OCI-LY7 (cell line): Measurements from ENCODE around the gene KBTBD12.

Experiments used
- EZH2phosphoT487 ChIP-seq: fragments of 200-600 bp; sonication (generic); IDR thresholded peaks from 2 replicates; pipeline ENCODE4 v1.6.1; 2018; ENCODE audit warnings: low read depth, borderline replicate concordance, mild to moderate bottlenecking, mixed run types, antibody characterized with exemption, low read length, moderate library complexity, mixed read lengths
- TF ChIP-seq, protein P1 (sequence below): fragments of 200-600 bp; sonication (generic); conservative IDR thresholded peaks from 2 replicates; pipeline ENCODE4 v1.5.1; 2014; ENCODE audit warnings: mild to moderate bottlenecking, antibody characterized with exemption, low read length, moderate library complexity, mixed read lengths

DNA sequence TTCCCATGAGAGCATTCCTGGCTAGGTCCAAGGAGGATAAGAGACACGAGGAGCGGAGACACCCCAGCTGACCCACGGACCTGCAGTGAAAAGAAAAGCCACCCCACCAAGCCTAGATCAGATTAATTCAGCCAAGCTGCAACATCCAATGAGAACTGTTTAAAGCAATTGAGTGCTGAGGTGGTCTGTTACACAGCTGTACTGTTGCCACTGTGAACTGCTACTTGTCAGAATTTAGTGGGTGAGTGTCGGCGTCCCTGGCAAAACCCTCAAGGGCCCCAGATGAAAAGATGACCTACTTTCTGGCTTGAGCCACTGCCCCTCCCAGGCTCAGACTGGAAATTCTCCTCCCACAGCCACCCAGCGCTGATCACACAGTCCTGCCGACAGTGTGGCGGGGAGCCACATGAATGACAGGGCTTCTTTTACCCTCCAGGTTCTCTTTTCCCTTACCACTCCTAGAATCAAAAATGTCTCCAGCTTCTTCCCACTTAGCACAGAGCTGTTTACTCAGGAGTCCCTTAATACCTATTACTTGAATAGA, 26.4 kb upstream of the KBTBD12 start:
- TF ChIP-seq, protein P1, sequence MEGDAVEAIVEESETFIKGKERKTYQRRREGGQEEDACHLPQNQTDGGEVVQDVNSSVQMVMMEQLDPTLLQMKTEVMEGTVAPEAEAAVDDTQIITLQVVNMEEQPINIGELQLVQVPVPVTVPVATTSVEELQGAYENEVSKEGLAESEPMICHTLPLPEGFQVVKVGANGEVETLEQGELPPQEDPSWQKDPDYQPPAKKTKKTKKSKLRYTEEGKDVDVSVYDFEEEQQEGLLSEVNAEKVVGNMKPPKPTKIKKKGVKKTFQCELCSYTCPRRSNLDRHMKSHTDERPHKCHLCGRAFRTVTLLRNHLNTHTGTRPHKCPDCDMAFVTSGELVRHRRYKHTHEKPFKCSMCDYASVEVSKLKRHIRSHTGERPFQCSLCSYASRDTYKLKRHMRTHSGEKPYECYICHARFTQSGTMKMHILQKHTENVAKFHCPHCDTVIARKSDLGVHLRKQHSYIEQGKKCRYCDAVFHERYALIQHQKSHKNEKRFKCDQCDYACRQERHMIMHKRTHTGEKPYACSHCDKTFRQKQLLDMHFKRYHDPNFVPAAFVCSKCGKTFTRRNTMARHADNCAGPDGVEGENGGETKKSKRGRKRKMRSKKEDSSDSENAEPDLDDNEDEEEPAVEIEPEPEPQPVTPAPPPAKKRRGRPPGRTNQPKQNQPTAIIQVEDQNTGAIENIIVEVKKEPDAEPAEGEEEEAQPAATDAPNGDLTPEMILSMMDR: no peak
- TF ChIP-seq EZH2phosphoT487: no peak
